ENCODE results near the gene ZHX3. TPM values are rescaled to one million over a fixed set of nuclear protein-coding genes. Genes with fewer than 3 reads are reported as not detected.

Gene ZHX3
- total RNA-seq, 1 experiment from 2014 or later, result 22.7 TPM

DNA sequence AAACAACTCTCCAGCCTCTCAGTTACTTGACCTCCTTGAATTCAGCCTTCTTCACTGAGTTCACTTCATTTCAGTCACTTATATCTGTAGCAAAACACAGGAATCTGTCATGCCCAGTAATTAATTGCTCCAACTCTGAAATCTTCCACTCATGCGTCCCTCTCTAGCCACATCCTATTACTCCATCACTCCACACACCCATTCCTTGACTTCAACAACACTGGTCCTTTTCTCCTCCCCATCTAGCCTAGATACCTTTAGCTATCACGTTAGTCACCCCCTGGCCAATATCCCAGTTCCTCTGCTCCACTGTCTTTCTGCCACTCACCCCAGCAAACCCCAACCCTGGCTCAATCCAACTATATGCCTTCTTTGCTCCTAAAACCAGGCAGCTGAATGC lies 7.7 kb downstream of the ZHX3 start:
- intact Hi-C loops (cut with micrococcal nuclease; ENCODE audit: unreplicated experiment), result no loop called here
- CTCF ChIA-PET, result interaction anchor here (0.7 to 1.0 kb wide), 2 partner anchors 153 to 266 kb away, joined by 3 to 6 read pairs; no protein-coding TSS in a partner anchor

DNA sequence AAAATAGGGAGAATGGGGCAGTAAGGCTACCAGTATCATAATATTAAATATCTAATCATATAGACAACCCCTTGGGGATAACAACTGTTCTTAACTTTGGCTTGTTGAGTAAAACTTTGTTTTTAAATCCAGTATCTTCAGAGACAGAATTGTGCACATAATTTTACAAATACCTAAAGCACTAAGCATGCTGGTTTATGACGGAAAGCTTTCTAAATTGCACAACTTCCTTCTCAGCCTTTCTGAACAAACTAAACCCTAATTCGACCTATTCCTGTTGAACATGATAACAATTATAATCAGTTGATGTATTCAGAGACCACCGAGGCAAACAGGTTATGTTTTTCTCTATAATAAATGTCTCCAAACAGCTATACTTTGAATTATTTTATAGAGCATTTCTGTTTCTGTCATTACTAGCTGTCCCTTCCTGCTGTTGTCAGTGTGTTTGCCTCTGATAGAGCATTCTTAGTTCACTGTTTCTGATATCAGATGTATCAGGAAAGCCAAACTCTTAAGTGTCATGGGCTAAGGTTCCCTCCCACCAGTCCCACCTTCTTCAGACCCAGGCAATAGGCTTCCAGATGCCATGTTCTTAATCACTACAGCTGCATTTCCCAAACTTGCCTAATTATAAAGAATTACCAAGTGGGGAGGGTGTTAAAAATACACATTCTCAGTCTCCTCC lies 8.7 kb downstream of the ZHX3 start:
- no peaks in the 10 kb centered on the region for H3K36me3 Mint-ChIP-seq (ENCODE audit: insufficient read depth, unreplicated experiment)
- H3K4me1 Mint-ChIP-seq (ENCODE audit: low read depth, unreplicated experiment), result no peaks in the 10 kb centered on the region
- H3K27ac Mint-ChIP-seq (ENCODE audit: unreplicated experiment), result no peak overlapping the region
- BruUV-seq (replicated peaks), result no TSS peak
- H3K4me3 Mint-ChIP-seq (ENCODE audit: low read depth, unreplicated experiment), result no peak overlapping the region
- TF ChIP-seq, protein P1, sequence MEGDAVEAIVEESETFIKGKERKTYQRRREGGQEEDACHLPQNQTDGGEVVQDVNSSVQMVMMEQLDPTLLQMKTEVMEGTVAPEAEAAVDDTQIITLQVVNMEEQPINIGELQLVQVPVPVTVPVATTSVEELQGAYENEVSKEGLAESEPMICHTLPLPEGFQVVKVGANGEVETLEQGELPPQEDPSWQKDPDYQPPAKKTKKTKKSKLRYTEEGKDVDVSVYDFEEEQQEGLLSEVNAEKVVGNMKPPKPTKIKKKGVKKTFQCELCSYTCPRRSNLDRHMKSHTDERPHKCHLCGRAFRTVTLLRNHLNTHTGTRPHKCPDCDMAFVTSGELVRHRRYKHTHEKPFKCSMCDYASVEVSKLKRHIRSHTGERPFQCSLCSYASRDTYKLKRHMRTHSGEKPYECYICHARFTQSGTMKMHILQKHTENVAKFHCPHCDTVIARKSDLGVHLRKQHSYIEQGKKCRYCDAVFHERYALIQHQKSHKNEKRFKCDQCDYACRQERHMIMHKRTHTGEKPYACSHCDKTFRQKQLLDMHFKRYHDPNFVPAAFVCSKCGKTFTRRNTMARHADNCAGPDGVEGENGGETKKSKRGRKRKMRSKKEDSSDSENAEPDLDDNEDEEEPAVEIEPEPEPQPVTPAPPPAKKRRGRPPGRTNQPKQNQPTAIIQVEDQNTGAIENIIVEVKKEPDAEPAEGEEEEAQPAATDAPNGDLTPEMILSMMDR (IDR thresholded peaks at IDR 0.05; ENCODE audit: unreplicated experiment), result no peak
- no peaks in the 10 kb centered on the region for H3K27me3 Mint-ChIP-seq (ENCODE audit: unreplicated experiment)
- H3K9me3 Mint-ChIP-seq (ENCODE audit: low read depth, unreplicated experiment), result no peaks in the 10 kb centered on the region
- CTCF ChIA-PET, result no interaction called here
- no peak for DNase-seq
- intact Hi-C loops (cut with micrococcal nuclease; ENCODE audit: unreplicated experiment), result no loop called here

More for the DNA sequence above, 7.7 kb downstream of the ZHX3 start:
- H3K4me1 Mint-ChIP-seq (ENCODE audit: low read depth, unreplicated experiment), result no peaks in the 10 kb centered on the region
- no peak for DNase-seq
- H3K9me3 Mint-ChIP-seq (ENCODE audit: low read depth, unreplicated experiment), result no peaks in the 10 kb centered on the region
- H3K36me3 Mint-ChIP-seq (ENCODE audit: insufficient read depth, unreplicated experiment), result no peaks in the 10 kb centered on the region
- no peak overlapping the region for H3K27ac Mint-ChIP-seq (ENCODE audit: unreplicated experiment)
- no TSS peak for BruUV-seq (replicated peaks)
- no peak overlapping the region for H3K4me3 Mint-ChIP-seq (ENCODE audit: low read depth, unreplicated experiment)
- no peaks in the 10 kb centered on the region for H3K27me3 Mint-ChIP-seq (ENCODE audit: unreplicated experiment)
- TF ChIP-seq, protein P1 (IDR thresholded peaks at IDR 0.05; ENCODE audit: unreplicated experiment), result no peak

DNA sequence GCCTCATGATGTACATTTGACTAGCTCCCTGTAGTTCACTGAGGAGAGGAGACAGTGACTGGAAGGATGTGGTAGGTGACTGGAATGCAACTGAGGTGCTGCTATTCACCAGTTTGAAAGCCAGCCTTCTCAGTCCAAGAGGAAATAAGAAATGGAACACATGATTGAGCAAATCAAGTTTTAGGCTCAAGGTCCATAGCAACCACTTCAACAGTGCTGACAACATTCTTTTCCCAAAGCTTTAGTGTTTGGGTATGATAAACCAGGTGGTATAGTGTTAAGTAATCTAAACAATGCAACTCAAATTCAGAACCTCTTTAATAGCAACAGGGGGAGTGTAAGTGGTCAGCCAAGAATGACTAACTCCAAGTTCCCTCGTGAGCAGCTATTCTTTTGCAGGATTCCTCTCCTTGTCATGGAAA lies 9.2 kb downstream of the ZHX3 start:
- DNase-seq, result no peak
- H3K27me3 Mint-ChIP-seq (ENCODE audit: unreplicated experiment), result no peaks in the 10 kb centered on the region
- H3K27ac Mint-ChIP-seq (ENCODE audit: unreplicated experiment), result no peak overlapping the region
- intact Hi-C loops (cut with micrococcal nuclease; ENCODE audit: unreplicated experiment), result no loop called here
- TF ChIP-seq, protein P1 (IDR thresholded peaks at IDR 0.05; ENCODE audit: unreplicated experiment), result no peak
- BruUV-seq (replicated peaks), result no TSS peak
- no peak overlapping the region for H3K4me3 Mint-ChIP-seq (ENCODE audit: low read depth, unreplicated experiment)
- no peaks in the 10 kb centered on the region for H3K4me1 Mint-ChIP-seq (ENCODE audit: low read depth, unreplicated experiment)
- H3K9me3 Mint-ChIP-seq (ENCODE audit: low read depth, unreplicated experiment), result no peaks in the 10 kb centered on the region
- H3K36me3 Mint-ChIP-seq (ENCODE audit: insufficient read depth, unreplicated experiment), result no peaks in the 10 kb centered on the region
- CTCF ChIA-PET, result no interaction called here

DNA sequence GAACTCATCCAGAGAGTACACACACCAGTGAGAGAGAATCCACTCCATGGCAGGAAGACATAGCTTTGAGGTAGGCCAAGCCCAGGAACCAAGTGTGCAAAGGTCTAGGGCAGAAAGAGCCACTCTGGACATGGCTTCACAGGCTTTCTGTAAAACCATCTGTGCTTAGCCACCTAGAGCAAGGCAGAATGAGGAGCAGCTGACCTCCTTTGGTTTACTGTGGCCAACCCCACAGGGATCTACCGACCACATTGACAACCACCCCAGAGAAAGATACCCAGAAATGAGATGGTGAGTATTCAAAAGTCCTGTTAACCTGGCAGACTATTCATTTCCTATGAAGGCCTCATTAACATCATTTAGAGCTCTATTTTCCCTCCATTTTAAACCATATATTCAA lies 10.5 kb downstream of the ZHX3 start:
- BruUV-seq (replicated peaks), result no TSS peak
- Mint-ChIP-seq H3K27ac (ENCODE audit: unreplicated experiment) (no peak overlapping the region), H3K36me3 (ENCODE audit: insufficient read depth, unreplicated experiment) (no peaks in the 10 kb centered on the region), H3K27me3 (ENCODE audit: unreplicated experiment) (no peaks in the 10 kb centered on the region), H3K4me1 (ENCODE audit: low read depth, unreplicated experiment) (no peaks in the 10 kb centered on the region), H3K9me3 (ENCODE audit: low read depth, unreplicated experiment) (no peaks in the 10 kb centered on the region), H3K4me3 (ENCODE audit: low read depth, unreplicated experiment) (no peak overlapping the region)
- DNase-seq, result no peak
- intact Hi-C loops (cut with micrococcal nuclease; ENCODE audit: unreplicated experiment), result no loop called here
- CTCF ChIA-PET, result no interaction called here
- TF ChIP-seq, protein P1 (IDR thresholded peaks at IDR 0.05; ENCODE audit: unreplicated experiment), result no peak
